Occipital lobe (tissue), 2 donors: ENCODE data around the gene GTF2IRD1. TPM values are rescaled to one million over a fixed set of nuclear protein-coding genes. Genes with fewer than 3 reads are reported as not detected.
"Not testable (repeated sequence)": the region's sequence is repeated elsewhere in the genome, so short reads cannot be mapped to it uniquely, and the experiment has no call there.

Source experiments
- DNase-seq: peaks from one replicate; lab custom pipeline; 2025; lab: John Stamatoyannopoulos, UW
- total RNA-seq: library from RNA; depleted of rRNA; stranded (reverse); fragments of >200 nt; gene quantifications from one replicate; pipeline ENCODE4 v1.2.3, GENCODE V29; 2014

GTF2IRD1 gene
- total RNA-seq, 1 donor from 2014 or later: 16.1 TPM

DNA sequence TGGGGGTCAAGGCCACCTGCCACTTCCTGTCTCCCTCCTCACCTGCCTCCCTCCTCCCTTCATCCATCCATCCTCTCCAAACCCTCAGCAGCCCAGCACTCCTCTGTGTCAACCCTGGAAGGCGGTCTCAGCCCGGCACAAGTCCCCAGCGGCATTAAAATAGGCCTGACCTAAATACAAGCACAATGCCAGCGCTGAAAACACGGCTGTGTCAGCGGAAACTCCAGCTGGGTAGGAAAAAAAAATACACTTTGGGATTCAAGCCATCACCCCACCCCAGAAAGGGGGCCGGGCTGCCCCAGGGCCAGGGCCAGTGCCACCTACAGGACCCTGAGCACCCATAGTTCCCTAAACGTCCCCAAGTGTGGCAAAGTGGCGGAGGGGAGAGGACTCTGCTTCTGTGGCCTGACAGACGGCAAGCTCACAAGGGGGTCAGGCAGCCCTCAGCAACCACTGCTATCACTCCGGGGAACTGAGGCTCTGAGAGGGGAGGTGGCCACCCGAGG is 22.7 kb upstream of the GTF2IRD1 start:
- DNase-seq: no peak

GRCh38 chr7:74437291-74437571 is 16.5 kb upstream of the GTF2IRD1 start:
- not testable (repeated sequence) for DNase-seq

- DNase-seq: no peak
Observed at GRCh38 chr7:74438327-74438726, 15.4 kb upstream of the GTF2IRD1 start.

- no peak for DNase-seq
Observed at GRCh38 chr7:74439541-74439940, 14.2 kb upstream of the GTF2IRD1 start.

- DNase-seq: not testable (repeated sequence)
Observed at GRCh38 chr7:74440143-74440542, 13.6 kb upstream of the GTF2IRD1 start.

- DNase-seq: no peak
Observed at GRCh38 chr7:74441801-74442200, 11.9 kb upstream of the GTF2IRD1 start.

- no peak for DNase-seq
Observed at GRCh38 chr7:74443543-74444247, 10.0 kb upstream of the GTF2IRD1 start.

DNA sequence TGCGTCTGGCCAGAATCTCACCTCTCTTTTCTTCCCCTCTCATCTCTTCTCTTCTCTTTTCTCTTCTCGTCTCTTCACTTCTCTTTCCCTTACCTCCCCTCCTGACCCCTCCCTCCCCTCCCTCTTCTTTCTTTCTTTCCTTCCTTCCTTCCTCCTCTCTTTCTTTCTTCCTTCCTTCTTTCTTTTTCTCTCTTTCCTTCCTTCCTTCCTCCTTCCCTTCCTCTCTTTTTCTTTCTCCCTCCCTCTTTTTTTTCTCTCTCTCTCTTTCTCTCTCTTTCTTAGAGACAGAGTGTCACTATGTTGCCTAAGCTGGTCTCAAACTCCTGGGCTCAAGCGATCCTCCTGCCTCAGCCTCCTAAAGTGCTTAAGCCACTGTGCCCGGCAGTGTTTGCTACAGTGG is 4.6 kb upstream of the GTF2IRD1 start:
- no peak for DNase-seq

- DNase-seq: no peak
Observed at GRCh38 chr7:74449809-74450397, 3.8 kb upstream of the GTF2IRD1 start.

- no peak for DNase-seq
Observed at GRCh38 chr7:74452748-74453321, 871 bp upstream of the GTF2IRD1 start.

- no peak for DNase-seq
Observed at GRCh38 chr7:74454021-74454924, 567 bp downstream of the GTF2IRD1 start.

DNA sequence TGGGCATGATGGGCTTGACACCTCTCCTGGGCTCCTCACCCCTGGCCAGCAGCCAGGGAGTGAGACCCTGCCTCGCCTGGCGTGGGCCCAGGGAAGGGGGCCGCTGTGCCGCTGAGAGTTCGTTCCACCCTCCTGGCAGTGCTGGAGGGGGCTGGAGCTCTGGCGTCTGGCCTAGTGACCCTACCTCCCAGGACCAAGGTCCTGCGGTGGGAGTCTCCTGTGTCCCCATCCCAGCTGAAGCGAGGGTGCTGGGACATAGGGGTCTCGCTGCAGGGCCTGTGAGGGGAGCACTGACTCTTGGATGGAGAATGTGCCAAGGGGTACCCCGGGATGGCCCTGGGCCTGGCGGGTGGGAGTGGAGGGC is 1.2 kb downstream of the GTF2IRD1 start:
- no peak for DNase-seq

DNA sequence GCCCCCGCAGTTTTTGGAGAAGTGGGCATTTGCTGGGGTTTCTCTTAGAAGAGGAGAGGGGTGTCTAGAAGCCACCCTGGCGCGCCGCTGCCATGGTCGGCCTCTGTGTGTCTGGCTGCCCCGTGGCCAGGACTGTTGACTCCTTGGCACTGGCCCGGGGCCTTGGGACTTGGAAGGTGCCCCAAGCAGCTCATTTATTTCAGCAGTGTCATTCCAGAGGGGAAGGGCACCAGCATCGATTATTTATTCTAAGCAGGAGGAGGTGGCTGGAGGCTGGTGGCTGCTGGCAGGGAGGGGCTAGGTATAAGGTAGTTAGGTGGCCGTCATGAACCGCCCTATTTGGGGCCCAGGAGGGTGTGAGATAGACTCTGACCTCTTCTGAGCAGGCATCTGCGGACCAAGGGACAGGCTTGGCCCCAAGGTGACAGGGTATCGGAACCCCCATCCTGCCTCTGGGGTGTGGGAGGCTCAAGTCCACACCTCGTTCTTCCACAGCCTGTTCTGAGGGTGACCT is 1.6 kb downstream of the GTF2IRD1 start:
- no peak for DNase-seq

- no peak for DNase-seq
Observed at GRCh38 chr7:74455928-74456327, 2.2 kb downstream of the GTF2IRD1 start.

DNA sequence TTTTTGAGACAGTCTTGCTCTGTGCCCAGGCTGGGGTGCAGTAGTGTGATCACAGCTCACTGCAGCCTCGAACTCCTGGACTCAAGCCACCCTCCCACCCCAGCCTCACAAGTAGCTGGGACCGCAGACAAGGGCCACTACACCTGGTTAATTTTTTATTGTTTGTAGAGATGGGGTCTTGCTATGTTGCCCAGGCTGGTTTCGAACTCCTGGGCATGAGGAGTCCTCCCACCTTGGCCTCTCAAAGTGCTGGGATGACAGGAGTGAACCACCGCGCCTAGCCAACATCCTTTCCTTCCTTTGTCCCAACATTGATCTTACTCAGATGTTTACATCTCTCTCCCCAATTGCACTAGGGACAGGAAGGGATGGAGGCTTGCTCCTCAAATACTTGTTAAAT is 3.3 kb downstream of the GTF2IRD1 start:
- DNase-seq: no peak

DNA sequence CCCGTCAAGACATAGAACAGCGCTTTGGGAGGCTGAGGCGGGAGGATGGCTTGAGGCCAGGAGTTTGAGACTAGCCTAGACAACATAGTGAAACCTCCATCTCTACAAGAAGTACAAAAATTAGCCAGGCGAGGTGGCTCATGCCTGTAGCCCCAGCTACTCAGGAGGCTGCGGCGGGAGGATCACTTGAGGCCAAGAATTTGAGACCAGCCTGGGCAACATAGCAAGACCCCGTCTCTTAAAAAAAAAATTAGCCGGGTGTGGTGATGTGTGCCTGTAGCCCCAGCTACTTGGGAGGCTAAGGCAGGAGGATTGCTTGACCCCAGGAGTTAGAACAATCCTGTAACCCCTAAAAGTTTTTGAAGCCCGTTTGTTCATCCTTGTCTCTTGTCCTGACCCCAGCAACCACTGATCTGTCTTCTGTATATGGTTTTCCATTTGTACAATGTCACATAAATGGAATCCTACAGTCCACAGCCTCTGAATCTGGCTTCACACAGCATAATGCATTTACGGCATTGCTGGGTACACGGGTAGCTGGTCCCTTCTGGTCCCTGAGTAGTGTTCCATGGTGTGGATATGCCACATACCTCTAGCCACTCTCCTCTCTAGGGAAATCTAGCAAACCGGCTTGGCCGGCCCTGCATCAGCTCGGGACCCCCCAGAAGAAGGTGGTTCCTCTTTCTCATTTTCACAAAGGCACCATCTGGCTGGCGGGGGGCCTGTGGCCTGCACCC is 8.4 kb downstream of the GTF2IRD1 start:
- no peak for DNase-seq

GRCh38 chr7:74462707-74463100 is 9.0 kb downstream of the GTF2IRD1 start:
- DNase-seq: no peak

GRCh38 chr7:74464931-74465886 is 11.5 kb downstream of the GTF2IRD1 start:
- no peak for DNase-seq

GRCh38 chr7:74466196-74466813 is 12.6 kb downstream of the GTF2IRD1 start:
- peak; percentile 49 for DNase-seq

DNA sequence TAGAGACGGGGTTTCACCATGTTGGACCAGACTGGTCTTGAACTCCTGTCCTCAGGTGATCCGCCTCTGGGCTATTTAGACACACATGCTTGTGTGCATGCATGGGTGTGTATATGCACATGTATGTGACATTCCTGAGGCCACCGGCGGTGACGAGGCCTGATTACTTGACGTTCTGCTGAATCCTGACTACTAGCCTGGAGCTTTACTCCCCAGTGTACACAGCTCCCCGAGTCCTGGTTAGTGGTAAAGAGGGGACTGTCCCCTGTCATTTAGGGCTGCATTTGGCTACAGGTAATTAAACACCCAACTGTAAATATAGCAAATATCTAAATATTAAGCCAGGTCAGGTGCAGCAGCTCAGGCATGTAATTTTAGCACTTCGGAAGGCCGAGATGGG is 14.2 kb downstream of the GTF2IRD1 start:
- no peak for DNase-seq
